Myocyte (in vitro differentiated cells): ENCODE measurements around the gene NXN. TPM values are rescaled to one million over a fixed set of nuclear protein-coding genes. Genes with fewer than 3 reads are reported as not detected.
A peak's percentile ranks its signal among the peaks of the same experiment; 100 is the strongest.
"Not testable (repeated sequence)": the region's sequence is repeated elsewhere in the genome, so short reads cannot be mapped to it uniquely, and the experiment has no call there.

ENCODE experiments used
- DNase-seq: peaks from one replicate; pipeline ENCODE4 v3.0.0-alpha.2; 2012; ENCODE audit warnings: low read depth
- total RNA-seq: library from RNA; depleted of rRNA; stranded (reverse); fragments of >200 nt; gene quantifications from 2 replicates; pipeline ENCODE4 v1.2.3, GENCODE V29; 2014

NXN gene
- total RNA-seq, 1 donor from 2014 or later: 9.6 TPM

- DNase-seq: peak; percentile 93
These were observed 197.5 kb downstream of the NXN start, which contains the start of the genes GLOD4 and MRM3 for GRCh38 chr17:781805-782731. GLOD4 (minus strand) TSS chr17:782280; CDS start chr17:782255, 25 bp downstream. MRM3 (plus strand) TSS chr17:782353; CDS start chr17:782379, 26 bp downstream.

- DNase-seq: no peak
These were observed 201.5 kb downstream of the NXN start for GRCh38 chr17:778096-778495.

- no peak for DNase-seq
These were observed 205.3 kb downstream of the NXN start for GRCh38 chr17:774313-774584.

- peak; percentile 55 for DNase-seq
These were observed 205.9 kb downstream of the NXN start for GRCh38 chr17:773467-774312.

GRCh38 chr17:773016-773415 is 206.6 kb downstream of the NXN start:
- DNase-seq: no peak

GRCh38 chr17:767076-767475 is 212.5 kb downstream of the NXN start:
- DNase-seq: no peak

GRCh38 chr17:760371-760770 is 219.2 kb downstream of the NXN start:
- no peak for DNase-seq

GRCh38 chr17:759964-760363 is 219.6 kb downstream of the NXN start:
- DNase-seq: no peak

GRCh38 chr17:756010-756567 is 223.5 kb downstream of the NXN start:
- not testable (repeated sequence) for DNase-seq

- not testable (repeated sequence) for DNase-seq
These were observed 224.1 kb downstream of the NXN start for GRCh38 chr17:755319-755961.

GRCh38 chr17:753418-753817 is 226.2 kb downstream of the NXN start:
- no peak for DNase-seq

GRCh38 chr17:752620-753219 is 226.9 kb downstream of the NXN start:
- DNase-seq: peak; percentile 36

GRCh38 chr17:752002-752619 is 227.5 kb downstream of the NXN start, which contains the start of gene GEMIN4:
GEMIN4 (minus strand) TSS chr17:752264; CDS start chr17:752142, 122 bp downstream.
- DNase-seq: peak; percentile 90

GRCh38 chr17:751269-752001 is 228.1 kb downstream of the NXN start:
- peak; percentile 47 for DNase-seq

- no peak for DNase-seq
These were observed 229.0 kb downstream of the NXN start for GRCh38 chr17:750431-751037.

- not testable (repeated sequence) for DNase-seq
These were observed 230.2 kb downstream of the NXN start for GRCh38 chr17:749359-749758.
